ENCODE results near the gene MBD5. TPM values are rescaled to one million over a fixed set of nuclear protein-coding genes. Genes with fewer than 3 reads are reported as not detected.

MBD5 gene
- total and polyA plus RNA-seq, 11 donors: 6.8 to 44.4 (median 24.9) TPM

- H3K36me3 ChIP-seq: peaks cover 0 to 8% (median 0%) of the 10 kb centered on the region in 9 donors
- no peak overlapping the region for H3K27ac ChIP-seq
- DNase-seq: no peak
- H3K27me3 ChIP-seq: no peaks in the 10 kb centered on the region
- TF ChIP-seq POLR2A (IDR thresholded peaks at IDR 0.05) (no peak), CTCF (IDR thresholded peaks at IDR 0.05) (no peak)
- peaks cover 0 to 16% (median 0%) of the 10 kb centered on the region in 12 donors for H3K9me3 ChIP-seq
- intact Hi-C loops (cut with DNase I): no loop called here
- no peak for ATAC-seq
- 78 to 79% (median 78%) methylated on average over 10 of the region's 10 CpGs for WGBS, 4 donors
- H3K4me3 ChIP-seq: no peak overlapping the region
- no peaks in the 10 kb centered on the region for H3K4me1 ChIP-seq
Measured at GRCh38 chr2:148258124-148258523, 237.2 kb downstream of the MBD5 start.

- intact Hi-C loops (cut with DNase I): no loop called here
- no peak overlapping the region for H3K4me3 ChIP-seq
- WGBS, 4 donors: 83 to 90% (median 89%) methylated on average over 6 of the region's 6 CpGs
- no peak for ATAC-seq
- no peak for DNase-seq
- peaks cover 0 to 8% (median 0%) of the 10 kb centered on the region in 12 donors for H3K9me3 ChIP-seq
- H3K4me1 ChIP-seq: no peaks in the 10 kb centered on the region
- no peaks in the 10 kb centered on the region for H3K27me3 ChIP-seq
- H3K36me3 ChIP-seq: peaks cover 0 to 3% (median 0%) of the 10 kb centered on the region in 9 donors
- no peak overlapping the region for H3K27ac ChIP-seq
- TF ChIP-seq POLR2A (IDR thresholded peaks at IDR 0.05) (no peak), CTCF (IDR thresholded peaks at IDR 0.05) (no peak)
Measured at GRCh38 chr2:148259674-148260073, 238.8 kb downstream of the MBD5 start.

GRCh38 chr2:148263890-148264289 is 243.0 kb downstream of the MBD5 start:
- DNase-seq (no peak), ATAC-seq (no peak)
- WGBS, 4 donors: 93 to 96% (median 94%) methylated on average over 2 of the region's 2 CpGs
- Histone ChIP-seq H3K27me3 (no peaks in the 10 kb centered on the region), H3K4me1 (no peaks in the 10 kb centered on the region), H3K4me3 (no peak overlapping the region), H3K36me3 (no peaks in the 10 kb centered on the region), H3K9me3 (peaks cover 0 to 8% (median 0%) of the 10 kb centered on the region in 12 donors), H3K27ac (no peak overlapping the region)
- intact Hi-C loops (cut with DNase I): no loop called here
- TF ChIP-seq CTCF (IDR thresholded peaks at IDR 0.05) (no peak), POLR2A (IDR thresholded peaks at IDR 0.05) (no peak)

- no peak overlapping the region for H3K27ac ChIP-seq
- intact Hi-C loops (cut with DNase I): no loop called here
- no peaks in the 10 kb centered on the region for H3K27me3 ChIP-seq
- H3K4me3 ChIP-seq: no peak overlapping the region
- DNase-seq: no peak
- H3K36me3 ChIP-seq: no peaks in the 10 kb centered on the region
- WGBS, 4 donors: 58 to 66% (median 63%) methylated on average over 4 of the region's 4 CpGs
- ATAC-seq: no peak
- no peaks in the 10 kb centered on the region for H3K4me1 ChIP-seq
- TF ChIP-seq POLR2A (IDR thresholded peaks at IDR 0.05): no peak
- no peak for TF ChIP-seq CTCF (IDR thresholded peaks at IDR 0.05)
- no peaks in the 10 kb centered on the region for H3K9me3 ChIP-seq
Measured at GRCh38 chr2:148273158-148273691, 252.3 kb downstream of the MBD5 start.
